ENCODE results near the gene TRIM41.
"Not testable (repeated sequence)": the region's sequence is repeated elsewhere in the genome, so short reads cannot be mapped to it uniquely, and the experiment has no call there.

TRIM41 gene

DNA sequence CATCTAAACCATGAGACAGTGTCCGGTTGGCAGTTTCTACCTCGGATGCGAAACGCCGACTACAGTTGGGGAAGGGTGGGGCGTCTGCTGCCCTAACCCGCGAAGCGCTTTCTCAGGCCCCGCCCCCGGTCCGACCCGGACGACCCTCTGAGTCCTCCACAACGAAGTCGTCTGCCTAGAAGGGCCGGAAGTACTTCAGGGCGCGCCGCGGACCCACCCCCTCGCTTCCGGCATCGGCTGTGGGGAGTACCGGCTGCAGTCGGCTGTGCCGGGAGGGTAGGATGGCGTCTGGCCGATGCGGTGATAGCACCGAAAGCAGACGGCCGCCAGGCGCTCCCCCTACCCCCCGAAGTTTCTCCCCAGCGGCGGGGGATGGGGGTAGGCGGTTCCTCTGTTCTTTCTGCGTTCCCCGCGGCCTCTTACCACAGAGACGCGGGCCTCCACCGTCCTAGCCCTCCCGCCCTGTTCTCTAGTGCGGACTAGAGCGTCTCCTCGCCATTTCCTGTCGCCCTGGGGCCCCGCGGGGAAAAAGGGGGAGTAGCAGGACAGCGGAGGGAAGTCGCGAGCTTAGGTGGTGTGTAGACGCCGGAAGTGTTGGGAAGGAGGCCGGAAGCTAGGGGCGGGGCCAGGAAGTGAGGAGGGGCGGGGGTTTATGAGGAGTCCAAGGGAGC lies at the start of gene TRIM41:
Gene TRIM41, plus strand, starts transcription at position 224 of the 671 bp plus-strand sequence. CDS start 719 bp downstream, outside the sequence.
- no peak for FAIRE-seq
- peak; percentile 90 for DNase-seq (ENCODE audit: low spot score)

DNA sequence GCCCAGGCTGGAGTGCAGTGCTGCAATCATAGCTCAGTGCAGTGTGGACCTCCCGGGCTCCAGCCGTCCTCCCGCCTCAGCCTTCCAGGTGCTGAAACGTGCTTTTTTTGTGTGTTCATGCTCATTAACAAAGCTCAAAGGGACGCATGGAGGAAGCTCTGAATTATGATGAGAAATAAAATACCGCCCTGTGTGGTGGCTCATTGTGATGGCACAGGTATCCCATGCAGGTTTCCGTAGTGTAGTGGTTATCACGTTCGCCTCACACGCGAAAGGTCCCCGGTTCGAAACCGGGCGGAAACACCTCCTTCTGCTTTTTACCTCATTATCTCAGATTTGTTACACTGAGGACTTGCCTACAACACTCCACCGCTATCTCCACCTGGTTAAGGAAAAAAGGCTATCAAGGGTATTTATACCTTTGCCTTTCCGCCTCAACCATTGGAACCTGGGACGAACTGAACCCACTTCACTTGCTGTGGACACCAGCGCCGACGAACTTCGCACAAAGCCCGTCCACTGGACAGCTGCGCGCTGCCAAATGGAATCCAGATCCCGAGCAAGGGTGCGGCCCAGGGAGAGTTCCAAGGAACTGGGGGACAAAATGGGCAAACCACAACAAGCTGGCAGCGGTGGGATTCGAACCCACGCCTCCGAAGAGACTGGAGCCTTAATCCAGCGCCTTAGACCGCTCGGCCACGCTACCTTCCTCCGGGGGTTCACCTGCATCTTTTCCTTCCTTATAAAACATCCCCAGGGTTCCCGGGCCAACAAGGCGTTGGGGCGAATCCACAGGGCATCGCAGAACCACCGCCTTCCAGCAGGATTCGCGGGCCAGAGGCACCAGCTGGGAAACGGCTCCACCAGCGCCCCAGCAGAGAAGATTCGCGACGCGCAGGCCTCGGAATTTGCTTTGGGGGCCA lies 49.4 kb upstream of the TRIM41 start:
- DNase-seq (ENCODE audit: low spot score) = no peak

GRCh38 chr5:181176254-181176952 lies 46.7 kb upstream of the TRIM41 start:
- no peak for FAIRE-seq
- DNase-seq (ENCODE audit: low spot score) = no peak

More for the DNA sequence above, 49.4 kb upstream of the TRIM41 start:
- no peak for FAIRE-seq

DNA sequence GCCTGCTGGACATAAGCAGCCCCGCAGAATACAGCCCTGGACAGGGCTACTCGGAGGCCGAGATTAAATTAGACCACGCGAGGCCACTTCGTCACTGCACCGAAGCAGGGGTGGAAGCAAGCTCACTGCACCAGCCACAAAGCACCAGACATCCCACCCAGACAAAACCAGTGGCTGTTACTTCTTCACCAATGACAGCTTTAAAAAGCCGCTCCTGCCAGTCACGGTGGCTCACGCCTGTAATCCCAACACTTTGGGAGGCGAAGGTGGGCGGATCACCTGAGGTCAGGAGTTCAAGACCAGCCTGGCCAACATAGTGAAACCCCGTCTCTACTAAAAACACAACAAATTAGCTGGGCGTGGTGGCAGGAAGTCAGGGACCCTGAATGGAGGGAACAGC lies 45.5 kb upstream of the TRIM41 start:
- DNase-seq (ENCODE audit: low spot score); FAIRE-seq: not testable (repeated sequence)

- FAIRE-seq (no peak), DNase-seq (ENCODE audit: low spot score) (peak; percentile 66)
Measured at GRCh38 chr5:181181650-181182565, 41.2 kb upstream of the TRIM41 start.

GRCh38 chr5:181182651-181183050 lies 40.4 kb upstream of the TRIM41 start:
- DNase-seq (ENCODE audit: low spot score) (no peak), FAIRE-seq (no peak)

DNA sequence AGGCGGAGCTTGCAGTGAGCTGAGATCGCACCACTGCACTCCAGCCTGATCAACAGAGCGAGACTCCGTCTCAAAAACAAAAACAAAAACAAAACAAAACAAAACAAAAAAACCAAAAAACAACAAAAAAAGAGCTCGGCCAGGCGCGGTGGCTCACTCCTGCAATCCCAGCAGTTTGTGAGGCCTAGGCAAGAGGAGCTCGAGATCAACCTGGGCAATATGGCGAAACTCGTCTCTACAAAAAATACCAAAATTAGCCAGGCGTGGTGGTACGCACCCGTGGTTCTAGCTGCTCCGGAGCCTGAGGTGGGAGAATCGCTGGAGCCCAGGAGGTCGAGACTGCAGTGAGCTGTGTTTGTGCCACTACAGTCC lies 38.2 kb upstream of the TRIM41 start:
- DNase-seq (ENCODE audit: low spot score) (no peak), FAIRE-seq (no peak)

- DNase-seq (ENCODE audit: low spot score) (no peak), FAIRE-seq (no peak)
Measured at GRCh38 chr5:181185560-181185959, 37.5 kb upstream of the TRIM41 start.

DNA sequence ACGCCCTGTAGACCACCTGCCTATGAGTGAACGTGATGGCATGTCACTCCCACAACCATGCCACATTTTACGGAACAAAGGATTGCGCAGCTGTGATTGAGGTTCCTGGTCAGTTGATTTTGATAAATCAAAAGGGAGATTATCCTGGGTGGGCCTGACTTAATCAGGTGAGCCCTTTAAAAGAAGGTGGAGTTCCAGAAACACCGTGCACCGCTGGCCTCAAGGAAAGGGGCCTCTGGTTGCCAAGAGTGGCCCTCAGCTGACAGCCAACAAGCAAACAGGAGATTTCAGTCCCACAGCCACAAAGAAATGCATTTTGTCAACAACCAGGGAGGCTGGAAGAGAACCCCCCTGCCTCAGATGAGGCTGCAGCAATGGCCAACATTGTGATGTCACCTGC lies 37.1 kb upstream of the TRIM41 start:
- DNase-seq (ENCODE audit: low spot score) (no peak), FAIRE-seq (no peak)

GRCh38 chr5:181186986-181187499 lies 36.0 kb upstream of the TRIM41 start:
- FAIRE-seq (no peak), DNase-seq (ENCODE audit: low spot score) (no peak)

DNA sequence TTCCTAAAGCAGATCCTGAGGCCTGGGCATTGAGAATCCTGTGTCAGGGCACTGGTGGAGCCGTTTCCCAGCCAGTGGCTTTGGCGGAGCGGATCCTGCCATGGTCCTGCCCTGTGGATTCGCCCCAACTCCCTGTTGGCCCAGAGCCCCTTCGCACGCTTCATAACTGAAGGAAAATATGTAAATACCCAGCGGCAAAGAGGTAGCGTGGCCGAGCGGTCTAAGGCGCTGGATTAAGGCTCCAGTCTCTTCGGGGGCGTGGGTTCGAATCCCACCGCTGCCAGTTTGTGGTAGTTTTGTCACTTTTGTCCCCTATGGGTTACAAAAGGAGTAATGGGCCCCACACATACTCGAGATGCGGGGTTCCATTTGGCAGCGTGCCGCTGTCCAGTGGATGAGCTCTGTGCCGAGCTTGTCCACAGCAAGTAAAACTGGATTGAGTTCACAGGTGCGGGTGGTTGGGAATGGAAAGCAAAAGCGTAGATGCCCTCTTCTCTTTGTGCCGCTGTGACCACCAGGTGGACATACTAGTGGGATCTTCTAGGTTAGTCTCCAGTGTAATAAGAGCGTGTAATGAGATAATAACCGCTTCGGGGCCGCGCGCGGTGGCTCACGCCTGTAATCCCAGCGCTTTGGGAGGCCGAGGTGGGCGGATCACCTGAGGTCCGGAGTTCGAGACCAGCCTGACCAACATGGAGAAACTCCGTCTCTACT lies 35.4 kb upstream of the TRIM41 start:
- no peak for FAIRE-seq
- DNase-seq (ENCODE audit: low spot score) = peak; percentile 64

DNA sequence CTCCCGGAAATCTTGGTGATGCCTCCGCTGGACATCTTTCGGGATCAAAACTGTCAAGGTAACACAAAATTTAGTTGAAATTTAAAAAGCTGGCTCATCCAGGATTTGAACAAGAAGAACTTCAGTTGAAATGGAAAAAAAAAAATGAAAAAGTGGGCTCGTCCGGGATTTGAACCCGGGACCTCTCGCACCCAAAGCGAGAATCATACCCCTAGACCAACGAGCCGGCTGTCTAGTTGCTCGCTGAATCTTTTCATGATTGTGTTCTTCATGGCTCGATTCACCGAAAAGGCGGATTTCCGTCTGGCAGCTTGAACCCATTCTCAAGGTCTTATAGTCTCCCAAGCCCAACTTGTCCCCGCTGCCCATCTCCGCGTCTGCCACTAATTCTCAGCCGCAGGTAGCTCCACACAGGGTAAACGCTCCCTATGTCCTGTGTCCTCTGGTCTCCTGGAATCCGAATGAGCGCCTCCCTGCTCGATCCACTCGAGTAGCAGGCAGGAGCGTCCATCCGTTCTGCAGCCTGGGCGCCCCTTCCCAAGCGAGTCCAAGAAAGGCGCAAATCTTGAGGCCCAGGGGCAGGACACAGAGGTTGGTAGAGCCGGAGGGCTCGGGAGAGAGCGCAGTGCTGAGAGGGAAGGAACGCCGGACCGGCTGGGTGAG lies 34.2 kb upstream of the TRIM41 start:
- DNase-seq (ENCODE audit: low spot score) = peak; percentile 46
- no peak for FAIRE-seq

- no peak for DNase-seq (ENCODE audit: low spot score)
- no peak for FAIRE-seq
Measured at GRCh38 chr5:181189363-181189961, 33.6 kb upstream of the TRIM41 start.

- DNase-seq (ENCODE audit: low spot score) (no peak), FAIRE-seq (no peak)
Measured at GRCh38 chr5:181189962-181190710, 32.9 kb upstream of the TRIM41 start.

DNA sequence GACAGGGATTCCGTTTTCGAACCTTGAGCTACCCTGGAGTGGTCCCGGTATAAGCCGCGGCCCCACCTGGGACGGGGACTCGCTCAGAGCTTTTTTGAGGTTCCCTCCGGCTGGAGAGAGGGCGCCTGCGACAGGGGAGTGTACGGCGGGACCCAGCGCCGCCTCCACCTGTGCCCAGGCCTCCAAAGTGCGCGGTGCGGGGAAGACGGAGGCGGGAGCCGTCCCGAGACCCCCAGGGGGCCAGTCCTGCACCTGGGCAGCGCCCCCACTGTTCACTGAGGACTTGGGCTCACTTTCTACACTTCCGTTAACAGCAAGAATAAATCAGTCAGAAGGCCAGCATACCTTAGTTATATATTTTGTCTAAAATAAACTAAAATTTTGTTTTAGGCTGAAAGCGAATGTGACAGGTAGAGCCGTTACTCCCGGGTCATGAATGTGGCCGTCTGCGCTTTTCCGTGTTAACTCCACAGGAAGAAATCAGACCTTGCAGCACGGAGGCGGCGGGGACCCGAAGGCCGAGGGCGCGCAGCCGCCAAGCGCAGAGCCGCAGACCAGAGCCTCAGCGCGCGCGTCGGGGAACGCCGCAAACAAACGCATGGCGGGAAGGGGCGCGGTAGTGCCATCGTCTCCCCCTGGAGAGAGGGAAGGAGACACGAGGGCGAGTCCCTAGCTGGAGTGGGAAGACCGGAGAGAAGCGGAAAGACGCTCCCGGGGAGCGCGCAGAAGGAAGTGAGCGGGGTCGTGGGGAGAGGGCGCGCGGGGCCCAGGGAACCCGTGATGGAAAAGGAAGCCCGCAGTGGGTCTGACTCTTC lies 32.2 kb upstream of the TRIM41 start:
- FAIRE-seq = no peak
- no peak for DNase-seq (ENCODE audit: low spot score)

- FAIRE-seq (peak; percentile 32), DNase-seq (ENCODE audit: low spot score) (peak; percentile 90)
Measured at GRCh38 chr5:181191526-181192336, 31.4 kb upstream of the TRIM41 start.
